HG03175 (cell line): ENCODE measurements around the gene SLC25A26.

Experiments
- ATAC-seq: cut with Tn5 transposase; IDR thresholded peaks from one replicate; pipeline ENCODE4 v1.9.1; 2021; ENCODE audit warnings: mild to moderate bottlenecking, moderate library complexity; ENCODE audit not compliant: unreplicated experiment

SLC25A26 gene

GRCh38 chr3:66367979-66368378 is 147.2 kb downstream of the SLC25A26 start:
- ATAC-seq = no peak

- no peak for ATAC-seq
Measured at GRCh38 chr3:66370179-66370578, 149.4 kb downstream of the SLC25A26 start.

DNA sequence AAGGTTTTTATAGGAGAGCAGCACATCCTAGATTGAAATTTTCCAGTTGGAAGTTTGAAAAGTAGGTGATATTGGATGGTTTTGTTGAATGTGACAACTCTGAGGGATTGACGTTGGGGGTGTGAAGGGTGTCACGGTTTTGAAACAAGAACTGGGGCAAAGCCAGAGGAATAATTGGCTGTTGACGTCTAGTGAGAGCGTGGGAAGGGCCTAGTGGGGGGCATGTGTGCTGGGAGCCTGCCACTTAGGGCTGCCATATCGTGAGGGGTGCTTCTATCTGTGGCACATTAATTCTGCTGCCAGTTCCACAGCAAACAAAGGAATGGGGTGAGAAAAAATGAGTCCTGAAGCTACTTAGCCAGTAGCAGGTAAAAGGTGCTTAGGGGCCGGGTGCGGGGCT is 150.6 kb downstream of the SLC25A26 start:
- ATAC-seq = no peak

- no peak for ATAC-seq
Measured at GRCh38 chr3:66372681-66373350, 152.0 kb downstream of the SLC25A26 start.

- ATAC-seq = no peak
Measured at GRCh38 chr3:66376568-66376967, 155.8 kb downstream of the SLC25A26 start.

GRCh38 chr3:66377800-66378199 is 157.0 kb downstream of the SLC25A26 start:
- ATAC-seq = no peak

DNA sequence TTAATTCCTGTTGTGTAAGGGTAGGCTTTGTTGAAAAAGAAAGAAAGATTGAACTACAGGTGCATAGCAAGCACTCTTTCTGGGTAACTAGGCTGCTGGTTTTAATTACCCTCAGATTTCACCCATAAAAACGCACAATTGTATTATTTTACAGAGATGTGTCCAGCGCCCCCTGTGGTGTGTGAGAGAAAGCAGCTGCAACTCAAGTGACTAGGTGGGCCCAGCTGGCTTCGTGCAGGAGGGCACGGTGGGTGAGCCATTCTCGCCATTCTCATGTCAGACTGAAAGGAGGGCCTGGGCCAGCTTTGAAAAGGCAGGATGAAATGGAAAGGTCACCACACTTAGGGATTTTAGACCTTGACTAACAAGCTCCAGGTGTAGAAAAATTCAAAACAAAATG is 157.5 kb downstream of the SLC25A26 start:
- ATAC-seq = no peak

GRCh38 chr3:66379565-66379964 is 158.8 kb downstream of the SLC25A26 start:
- ATAC-seq = no peak

DNA sequence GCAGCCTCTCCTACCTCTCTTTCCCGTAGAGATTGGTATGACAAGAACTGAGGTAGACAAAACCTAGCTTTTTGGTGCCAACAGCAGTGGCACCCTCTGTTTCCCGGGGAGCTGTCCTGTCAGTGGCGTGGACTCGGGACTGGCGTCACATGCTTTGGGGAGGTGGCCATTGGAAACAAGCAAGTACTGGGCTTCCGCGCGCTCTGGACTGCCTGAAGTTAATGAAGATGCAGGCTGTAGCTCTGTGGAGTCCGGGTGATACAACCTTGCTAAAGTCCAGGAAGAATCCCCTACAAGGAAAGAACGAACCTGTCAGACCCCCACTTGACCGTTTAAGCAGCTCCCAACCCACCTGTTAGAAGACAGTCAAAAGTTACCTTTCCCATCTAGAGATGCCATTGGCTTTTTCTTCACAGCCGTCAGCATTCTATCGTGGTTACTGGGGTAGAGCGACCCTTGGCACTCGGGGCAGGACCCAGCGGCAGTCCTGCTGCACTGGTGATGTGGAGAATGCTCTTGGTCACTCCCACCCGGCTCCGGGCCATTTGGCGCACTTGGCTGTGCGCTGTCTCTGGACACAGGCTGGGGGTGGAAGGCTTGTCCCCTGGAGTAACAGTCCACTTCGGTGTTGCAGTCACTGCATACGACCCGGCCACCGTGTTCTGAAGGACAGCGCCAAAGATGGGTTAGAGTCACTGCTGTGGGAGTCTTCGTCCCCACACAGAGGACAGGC is 159.6 kb downstream of the SLC25A26 start:
- ATAC-seq = no peak

DNA sequence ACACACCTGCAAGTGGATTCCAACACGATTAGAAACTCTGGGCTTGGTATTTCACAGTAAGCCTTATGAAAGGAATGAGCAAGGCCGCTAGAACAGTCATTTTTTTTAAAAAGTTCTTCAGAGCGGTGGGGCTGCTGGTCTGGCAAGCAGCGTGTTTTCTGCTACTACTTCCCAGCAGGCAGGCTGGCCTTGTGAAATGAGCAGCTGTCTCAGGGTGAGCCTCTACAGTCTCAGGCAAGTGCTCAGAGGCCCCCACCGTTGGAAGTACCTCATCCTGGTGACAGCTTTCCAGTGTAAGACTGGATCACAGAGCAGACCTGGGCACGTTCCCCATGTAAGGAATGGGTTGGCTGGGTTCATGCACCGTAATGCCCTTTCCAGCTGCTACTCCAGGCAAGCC is 160.8 kb downstream of the SLC25A26 start:
- ATAC-seq = no peak

DNA sequence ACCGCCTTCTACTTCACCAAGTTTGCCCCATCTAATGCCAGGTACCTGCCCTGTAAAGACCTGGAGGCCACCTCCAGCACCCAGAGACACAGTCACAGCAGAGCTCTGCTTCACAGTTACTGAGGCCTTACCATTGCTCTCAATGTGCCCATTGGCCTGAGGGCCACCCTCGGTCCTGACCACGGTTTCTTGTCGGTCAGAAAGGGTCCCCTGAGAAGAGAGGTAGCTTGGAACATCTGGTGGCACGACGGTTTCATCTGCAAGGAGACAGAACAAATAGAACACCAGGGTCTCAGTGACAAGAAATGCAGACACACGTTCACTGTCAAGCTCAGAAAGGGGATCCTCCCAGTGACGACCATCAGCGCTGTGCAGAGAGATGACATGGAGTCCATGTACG is 161.3 kb downstream of the SLC25A26 start:
- ATAC-seq = no peak

GRCh38 chr3:66383023-66383422 is 162.2 kb downstream of the SLC25A26 start:
- ATAC-seq = no peak

- ATAC-seq = no peak
Measured at GRCh38 chr3:66383998-66384745, 163.4 kb downstream of the SLC25A26 start.

DNA sequence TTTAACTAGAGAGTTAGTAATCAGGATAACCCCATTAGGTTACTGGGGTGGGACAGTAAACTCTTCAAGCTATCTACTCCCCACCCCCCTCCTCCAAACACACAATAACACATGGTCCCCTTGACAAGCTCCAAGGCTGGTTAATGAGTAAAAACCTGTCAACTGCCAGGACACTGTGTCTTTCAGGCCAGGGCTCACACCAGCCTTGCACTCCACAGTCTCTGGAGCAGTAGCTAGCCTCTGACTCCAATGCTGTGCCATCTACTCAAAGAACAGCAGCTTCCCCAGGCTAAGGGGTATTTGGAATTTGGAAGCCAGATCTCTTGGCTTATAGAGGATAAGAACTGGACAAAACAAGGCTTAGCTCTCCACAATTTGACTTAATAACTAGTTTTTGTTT is 164.3 kb downstream of the SLC25A26 start:
- ATAC-seq = no peak

DNA sequence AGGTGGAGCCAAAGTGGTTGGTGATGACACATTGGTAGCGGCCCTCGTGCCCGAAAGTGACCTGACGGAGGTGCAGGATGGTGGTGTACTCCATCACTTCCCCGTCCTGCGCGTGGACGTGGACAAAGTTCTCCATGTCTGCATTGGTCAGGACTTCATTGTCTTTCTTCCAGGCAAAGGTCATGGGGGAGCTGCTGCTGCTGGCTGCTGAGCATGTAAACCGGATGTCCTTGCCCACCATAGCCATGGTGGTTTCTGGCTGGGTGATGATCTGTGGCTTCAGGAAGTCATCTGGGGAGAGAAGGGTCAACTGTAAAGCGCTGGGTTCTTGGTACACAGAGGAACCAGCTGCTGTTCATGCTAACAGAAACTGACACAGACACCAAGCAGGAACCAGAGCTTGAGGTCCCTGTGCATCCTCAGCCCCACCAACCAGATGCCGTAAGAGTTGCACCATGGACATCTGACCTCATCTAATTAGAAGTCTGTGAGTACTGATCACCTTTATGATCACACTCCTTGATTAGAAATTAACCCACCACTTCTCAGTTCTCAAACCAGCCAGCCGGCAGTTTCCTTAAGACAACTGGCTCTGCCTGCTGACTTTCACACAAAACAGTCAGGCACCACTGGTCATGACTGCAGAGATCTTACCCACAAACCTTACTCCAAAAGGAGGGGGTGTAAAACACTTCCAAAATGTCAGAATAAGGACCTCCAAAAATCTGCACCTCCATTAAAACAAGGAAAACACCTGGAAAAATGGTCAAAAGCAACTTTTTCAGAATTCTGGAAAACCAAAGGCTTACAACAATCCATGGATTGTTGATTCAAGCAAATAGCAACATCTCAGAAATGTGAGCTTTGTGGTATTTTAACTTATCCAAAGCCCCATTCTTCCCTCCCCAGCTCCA is 165.5 kb downstream of the SLC25A26 start:
- ATAC-seq = peak; percentile 92

- ATAC-seq = peak; percentile 36
Measured at GRCh38 chr3:66386925-66387650, 166.3 kb downstream of the SLC25A26 start.

DNA sequence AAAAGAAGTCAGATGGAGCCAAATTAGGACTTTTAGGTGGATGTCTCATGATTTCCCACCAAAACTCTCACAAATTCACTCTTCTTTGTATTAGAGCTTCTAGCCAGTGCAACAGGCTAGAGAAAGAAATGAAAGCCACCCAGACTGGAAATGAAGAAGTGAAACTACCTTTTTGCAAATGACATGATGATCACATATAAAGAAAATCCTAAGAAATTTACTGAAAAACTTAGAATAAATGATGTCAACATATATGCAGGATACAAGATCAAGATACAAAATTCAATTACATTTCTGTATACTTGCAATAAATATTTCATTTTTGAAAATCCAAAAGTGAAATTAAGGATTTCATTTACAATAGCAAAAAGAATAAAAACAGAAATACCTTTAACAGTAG is 169.2 kb downstream of the SLC25A26 start:
- ATAC-seq = peak; percentile 18

GRCh38 chr3:66392512-66392911 is 171.7 kb downstream of the SLC25A26 start:
- ATAC-seq = no peak

DNA sequence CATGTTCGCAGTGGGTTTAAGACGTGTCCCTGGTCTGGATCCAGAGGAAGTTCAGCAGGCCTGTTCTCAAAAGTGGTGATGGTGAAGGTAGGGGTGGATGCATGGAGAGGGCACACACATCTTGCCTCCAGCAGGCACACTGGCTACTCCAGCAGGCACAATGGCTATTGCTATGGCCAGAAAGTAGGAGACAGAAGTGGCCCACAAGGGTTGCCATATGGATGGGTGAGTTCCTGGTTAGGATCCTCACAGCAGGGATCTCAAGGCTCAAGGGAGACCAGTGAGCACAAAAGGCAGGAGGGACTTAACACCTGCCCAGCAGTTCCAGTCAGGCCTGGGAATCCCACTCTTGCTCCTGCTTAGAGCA is 172.1 kb downstream of the SLC25A26 start:
- ATAC-seq = no peak

- no peak for ATAC-seq
Measured at GRCh38 chr3:66393333-66394005, 172.7 kb downstream of the SLC25A26 start.
